Muscle of arm (tissue), 12 donors: ENCODE data around the gene COL4A3. TPM values are rescaled to one million over a fixed set of nuclear protein-coding genes. Genes with fewer than 3 reads are reported as not detected.

ENCODE experiments used
- DNase-seq: peaks from one replicate; pipeline ENCODE4 v3.0.0-alpha.2; 2013
- polyA plus RNA-seq, 12 donors: library from polyadenylated mRNA; unstranded; fragments of 120-200 nt; gene quantifications; one replicate each; pipeline ENCODE4 v1.2.1, GENCODE V29; 2013; ENCODE audit not compliant: insufficient read length in 12 of 12

Gene COL4A3
- polyA plus RNA-seq, 12 donors = 0.06 to 0.47 (median 0.19) TPM; not detected in 2

GRCh38 chr2:227340106-227340505 lies 175.7 kb downstream of the COL4A3 start:
- DNase-seq = no peak

DNA sequence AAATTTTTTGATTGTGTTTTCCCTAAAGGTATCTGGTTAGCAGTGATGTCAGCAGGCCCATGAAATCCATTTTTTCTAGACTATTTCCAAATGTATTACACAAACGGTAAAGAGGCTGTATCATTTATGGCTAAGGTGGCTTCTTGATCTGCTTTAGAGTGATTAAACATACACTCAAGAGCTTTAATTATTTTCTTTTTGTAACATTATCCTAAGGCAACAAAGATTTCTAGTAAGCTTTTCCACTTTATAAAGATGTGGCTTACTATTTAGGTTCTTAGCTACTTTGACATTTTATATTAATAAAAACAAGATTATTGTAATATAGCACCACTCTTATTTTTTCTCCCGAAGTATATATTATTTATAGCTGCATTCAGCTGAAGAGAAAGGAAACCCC lies 177.1 kb downstream of the COL4A3 start:
- no peak for DNase-seq

- DNase-seq = no peak
Measured at GRCh38 chr2:227344231-227344630, 179.8 kb downstream of the COL4A3 start.

- no peak for DNase-seq
Measured at GRCh38 chr2:227347117-227347516, 182.7 kb downstream of the COL4A3 start.

DNA sequence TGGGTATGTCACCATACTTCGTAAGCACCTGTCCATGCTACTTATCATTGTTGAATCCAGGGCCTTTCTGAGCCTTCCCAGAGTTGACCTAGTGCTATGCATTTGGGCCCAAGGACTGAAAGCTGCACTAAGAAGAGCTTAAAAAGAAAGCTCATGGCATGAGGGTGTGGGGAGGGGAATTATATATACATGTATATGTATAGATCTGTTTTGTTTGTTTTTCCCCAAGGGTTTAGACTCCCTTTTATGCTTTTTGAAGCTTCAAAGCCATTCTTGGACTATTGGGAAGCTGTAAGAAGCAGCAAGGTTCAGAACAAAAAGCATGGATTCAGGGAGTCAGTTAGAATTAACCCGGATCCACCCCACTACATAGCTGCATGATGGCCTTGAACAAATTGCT lies 183.9 kb downstream of the COL4A3 start:
- DNase-seq = no peak

- DNase-seq = no peak
Measured at GRCh38 chr2:227349989-227350612, 185.7 kb downstream of the COL4A3 start.

DNA sequence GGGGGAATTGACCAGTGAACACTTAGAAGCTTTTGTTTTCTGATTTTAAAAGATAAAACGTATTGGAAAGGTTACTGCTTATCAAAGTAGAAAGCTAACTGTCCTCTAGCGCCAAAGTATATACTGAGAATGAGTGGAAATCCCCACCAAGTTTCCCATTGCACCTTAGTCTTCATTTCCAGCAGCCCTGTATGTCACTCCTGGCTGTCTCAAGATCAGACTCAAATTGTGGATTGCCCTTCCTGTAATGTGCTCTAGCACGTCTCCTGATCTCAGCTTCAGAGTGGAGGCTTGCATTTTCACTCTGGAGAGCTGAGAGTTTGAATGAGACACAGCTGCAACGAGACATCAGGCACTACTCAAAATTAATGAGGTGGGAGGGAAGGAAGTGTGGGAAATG lies 187.2 kb downstream of the COL4A3 start:
- DNase-seq = no peak

DNA sequence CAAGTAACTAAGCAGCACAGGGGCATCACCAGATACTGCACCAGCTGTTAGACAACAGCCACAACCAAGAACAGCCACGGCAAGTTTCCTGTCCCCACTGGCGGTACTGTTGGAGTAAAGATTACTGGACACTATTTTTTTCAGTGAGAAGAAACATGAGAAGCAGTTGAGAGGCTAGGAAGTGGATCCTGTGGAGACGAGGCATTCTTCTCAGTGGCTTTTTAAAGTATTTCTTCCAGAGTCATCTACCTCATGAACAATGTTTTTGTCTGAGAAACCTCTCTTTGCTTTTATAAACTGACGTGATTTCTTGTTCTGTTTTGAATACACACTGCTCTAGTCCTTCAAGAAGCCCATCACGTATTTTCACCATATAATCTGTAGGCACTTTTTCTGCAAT lies 195.9 kb downstream of the COL4A3 start:
- DNase-seq = no peak

DNA sequence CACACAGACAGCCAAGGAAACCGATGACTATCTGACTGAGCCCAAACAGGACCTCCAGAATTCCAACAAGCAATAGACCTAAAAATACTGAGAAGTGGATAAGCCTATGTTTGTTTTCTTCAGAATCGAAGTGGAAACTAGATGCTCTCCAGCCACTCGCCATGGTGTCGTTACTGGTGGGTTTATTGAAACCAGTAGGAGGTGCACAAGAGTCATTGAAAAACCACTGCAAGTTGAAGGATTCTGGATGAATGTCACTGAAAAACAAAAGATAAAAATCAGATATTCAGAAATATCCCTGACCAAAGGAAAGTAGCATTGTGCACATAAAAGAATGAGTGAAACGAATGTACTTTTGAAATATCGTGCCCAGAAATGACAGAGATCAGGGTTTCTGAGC lies 199.3 kb downstream of the COL4A3 start:
- DNase-seq = no peak

Other genes with a start within 250 kb of the COL4A3 start
- gene COL4A4, start 419 bp upstream of the COL4A3 start, polyA plus RNA-seq = under 1 TPM in 10 of 12 donors, not detected in 2; 0.04 to 0.43 (median 0.16) TPM
- 10 to 100 TPM in 11 of 12 donors, not detected in 1; 58.5 to 91.2 (median 80.7) TPM for gene MFF, start 160.6 kb downstream of the COL4A3 start, polyA plus RNA-seq
- 10 to 100 TPM in 1 of 12 donors, under 1 TPM in 2, not detected in 9; 0.07 to 30.8 (median 0.11) TPM for gene TM4SF20, start 214.7 kb downstream of the COL4A3 start, polyA plus RNA-seq
- not detected for gene SCYGR1, start 223.3 kb downstream of the COL4A3 start, polyA plus RNA-seq